Astrocyte of the spinal cord (primary cell): Measurements from ENCODE around the gene GALNTL6.

ENCODE experiments used
- DNase-seq: peaks from one replicate; pipeline ENCODE4 v3.0.0; 2011; ENCODE audit warnings: low read depth, low spot score
- H3K4me3 ChIP-seq: 2 replicates; pipeline ENCODE4 v1.5.1; 2011; ENCODE audit warnings: low read depth, mild to moderate bottlenecking, low read length, moderate library complexity
- CTCF ChIP-seq: IDR thresholded peaks from 2 replicates; pipeline ENCODE4 v1.5.1; 2012; ENCODE audit warnings: low read depth, mild to moderate bottlenecking, low read length, inconsistent platforms
- in situ Hi-C: cut with HindIII; loops from 2 replicates; pipeline ENCODE4 v1.10.0; 2017; ENCODE audit warnings: low sequenced_read_pairs

GALNTL6 gene

DNA sequence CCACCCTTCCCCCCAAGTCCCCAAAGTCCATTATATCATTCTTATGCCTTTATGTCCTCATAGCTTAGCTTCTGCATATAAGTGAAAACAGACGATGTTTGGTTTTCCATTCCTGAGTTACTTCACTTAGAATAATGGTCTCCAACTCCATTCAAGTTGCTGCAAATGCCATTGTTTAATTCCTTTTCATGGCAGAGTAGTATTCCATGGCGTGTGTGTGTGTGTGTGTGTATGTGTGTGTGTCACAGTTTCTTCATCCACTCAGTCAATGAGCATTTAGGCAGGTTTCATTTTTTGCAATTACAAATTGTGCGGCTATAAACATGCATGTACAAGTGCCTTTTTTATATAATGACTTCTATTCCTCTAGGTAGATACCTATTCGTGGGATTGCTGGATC, 1248.0 kb downstream of the GALNTL6 start:
- TF ChIP-seq CTCF: no peak
- DNase-seq: no peak
- in situ Hi-C loops: no loop called here
- no peak overlapping the region for H3K4me3 ChIP-seq

DNA sequence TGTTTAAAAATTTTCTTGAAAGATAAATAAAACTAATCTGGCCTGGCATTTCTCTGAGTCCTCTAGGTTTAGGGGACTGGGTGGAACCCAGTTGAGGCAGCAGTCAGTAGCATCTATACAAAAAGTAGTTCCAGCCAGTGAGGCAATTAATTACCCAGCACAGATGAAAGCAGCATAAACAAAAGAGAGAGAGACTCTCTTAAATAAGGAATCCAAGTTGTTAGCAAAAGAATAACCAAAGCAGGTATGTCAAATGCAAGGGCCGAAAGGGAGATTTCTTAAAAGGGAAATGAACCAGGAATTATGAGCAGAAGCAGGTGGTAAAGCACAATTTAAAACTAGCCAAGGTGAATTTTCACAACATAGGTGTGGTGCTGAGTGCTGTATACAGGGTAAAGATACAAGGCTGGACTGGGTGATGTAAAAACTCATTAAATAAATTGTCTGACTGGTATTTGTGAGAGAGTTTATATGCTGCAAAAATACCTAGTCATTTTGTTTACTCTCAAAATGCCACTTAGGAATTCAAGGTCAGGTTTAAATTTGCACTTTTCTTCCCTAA, 1260.8 kb downstream of the GALNTL6 start:
- no peak for TF ChIP-seq CTCF
- DNase-seq: no peak
- H3K4me3 ChIP-seq: no peak overlapping the region
- in situ Hi-C loops: no loop called here

GRCh38 chr4:173074501-173074946, 1261.3 kb downstream of the GALNTL6 start:
- DNase-seq: peak; percentile 89
- TF ChIP-seq CTCF: no peak
- in situ Hi-C loops: no loop called here
- no peak overlapping the region for H3K4me3 ChIP-seq

DNA sequence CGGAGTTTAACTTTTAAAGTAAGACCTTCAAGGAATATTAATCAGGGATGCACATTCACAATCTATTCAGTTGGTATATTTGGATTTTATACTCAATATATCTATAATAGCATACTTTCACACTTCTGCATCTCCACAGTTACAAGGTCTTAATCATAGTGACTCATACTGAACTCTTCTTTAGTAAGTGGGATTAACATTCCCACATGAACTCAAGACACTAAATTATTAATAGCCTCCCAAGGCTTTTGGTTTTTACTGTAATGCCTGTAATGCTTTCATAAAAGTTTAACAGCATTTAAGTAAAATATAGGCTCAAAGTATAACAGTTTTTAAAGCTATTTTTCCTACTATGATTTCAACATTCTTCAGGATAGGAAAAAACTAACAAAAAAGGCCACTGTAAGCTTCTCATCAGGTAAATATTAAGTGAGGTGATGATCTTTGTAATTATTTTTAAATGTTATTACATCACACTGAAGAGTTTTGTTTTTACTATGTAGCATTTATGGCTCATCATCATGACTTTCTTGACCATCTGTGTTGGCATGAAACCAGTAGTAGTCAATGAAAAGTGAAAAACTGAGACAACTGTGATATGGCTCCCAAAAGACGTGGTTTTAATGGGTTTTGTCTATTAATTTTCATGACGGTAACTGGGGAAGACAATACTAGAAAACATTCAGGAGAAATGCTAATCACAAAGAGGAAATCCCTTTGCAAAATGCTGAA, 1263.9 kb downstream of the GALNTL6 start:
- peak; percentile 47 for DNase-seq
- in situ Hi-C loops: no loop called here
- H3K4me3 ChIP-seq: no peak overlapping the region
- no peak for TF ChIP-seq CTCF

DNA sequence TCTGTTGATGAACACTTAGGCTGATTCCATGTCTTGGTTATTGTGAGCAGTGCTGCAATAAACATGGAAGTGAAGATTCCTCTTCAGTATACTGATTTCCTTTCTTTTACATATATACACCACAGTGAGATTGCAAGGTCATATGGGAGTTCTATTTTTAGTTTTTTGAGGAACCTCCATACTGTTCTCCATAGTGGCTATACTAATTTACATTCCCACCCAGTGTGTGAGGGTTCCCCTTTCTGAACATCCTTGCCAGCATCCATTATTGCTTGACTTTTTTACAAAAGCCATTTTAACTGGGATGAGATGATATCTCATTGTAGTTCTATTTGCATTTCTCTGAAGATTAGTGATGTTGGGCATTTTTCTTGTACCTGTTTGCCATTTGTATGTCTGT, 1274.9 kb downstream of the GALNTL6 start:
- no peak for DNase-seq
- no peak for TF ChIP-seq CTCF
- H3K4me3 ChIP-seq: no peak overlapping the region
- in situ Hi-C loops: no loop called here
